H1 (cell line): ENCODE measurements around the gene KRT75. TPM values are rescaled to one million over a fixed set of nuclear protein-coding genes. Genes with fewer than 3 reads are reported as not detected.

Experiments used
- CTCF ChIA-PET: fragments of 300-600 bp; sonication (Branson Sonifier 250); formaldehyde crosslinking; loops from one replicate; lab custom pipeline; 2021; ENCODE audit not compliant: partially characterized antibody; lab: Charles Lee
- POLR2A ChIA-PET: fragments of 300-600 bp; sonication (Branson Sonifier 250); formaldehyde crosslinking; loops from one replicate; lab custom pipeline; 2021; ENCODE audit warnings: inconsistent platforms; ENCODE audit not compliant: partially characterized antibody; lab: Charles Lee
- DNase-seq, 2 experiments: peaks; one replicate each; pipeline versions ENCODE4 v3.0.0 to v3.0.0-alpha.2; 2010 to 2022; ENCODE audit warnings: low spot score in 2 of 2, low read depth in 1 of 2, mixed read lengths in 1 of 2
- FAIRE-seq: peaks from 2 replicates; lab custom pipeline; 2011; peaks lifted over from hg19 to GRCh38; lab: Jason Lieb, UNC
- H2AFZ ChIP-seq: 2 replicates; pipeline ENCODE4 v1.8.1; 2012; ENCODE audit warnings: low read length, inconsistent platforms
- H2AK5ac ChIP-seq: 2 replicates; pipeline ENCODE4 v1.6.1; 2013; ENCODE audit warnings: low read depth, low read length
- H2BK120ac ChIP-seq: replicated peaks from 2 replicates; pipeline ENCODE3; 2013; ENCODE audit warnings: low read depth, low read length, inconsistent platforms
- H2BK12ac ChIP-seq: 2 replicates; pipeline ENCODE4 v1.6.1; 2013; ENCODE audit warnings: low read depth, low read length
- H2BK15ac ChIP-seq: 2 replicates; pipeline ENCODE4 v1.6.1; 2013; ENCODE audit warnings: low read length
- H2BK20ac ChIP-seq: 2 replicates; pipeline ENCODE4 v1.6.1; 2013; ENCODE audit warnings: low read length
- H2BK5ac ChIP-seq: 2 replicates; pipeline ENCODE4 v1.6.1; 2013; ENCODE audit warnings: low read depth, low read length
- H3K14ac ChIP-seq: 2 replicates; pipeline ENCODE4 v1.6.1; 2013; ENCODE audit warnings: inconsistent platforms; ENCODE audit not compliant: insufficient read length
- H3K18ac ChIP-seq: 2 replicates; pipeline ENCODE4 v1.6.1; 2013; ENCODE audit warnings: low read length; ENCODE audit errors: extremely low read depth
- H3K23ac ChIP-seq: 2 replicates; pipeline ENCODE4 v1.6.1; 2013; ENCODE audit warnings: inconsistent platforms; ENCODE audit not compliant: insufficient read length
- H3K23me2 ChIP-seq: 2 replicates; pipeline ENCODE4 v1.6.1; 2013; ENCODE audit warnings: low read depth, low read length
- H3K27ac ChIP-seq: 2 replicates; pipeline ENCODE4 v1.6.1; 2011; ENCODE audit warnings: low read depth, low read length, inconsistent platforms
- H3K27me3 ChIP-seq, 4 experiments: replicated peaks in 1 of 4; 1 replicate in 1 of 4; 2 replicates in 3 of 4; pipeline versions ENCODE4 v1.6.1 to v1.8.1; 2011 to 2013; ENCODE audit warnings: low read length in 3 of 4, mild to moderate bottlenecking in 3 of 4, inconsistent platforms in 2 of 4, mixed read lengths in 2 of 4, moderate library complexity in 1 of 4; ENCODE audit not compliant: control insufficient read depth in 3 of 4, insufficient read depth in 3 of 4; ENCODE audit errors: extremely low read depth in 1 of 4
- H3K36me3 ChIP-seq, 4 experiments: 2 replicates each; pipeline versions ENCODE4 v1.6.1 to v1.8.1; 2011 to 2013; ENCODE audit warnings: mild to moderate bottlenecking in 4 of 4, low read length in 3 of 4, moderate library complexity in 2 of 4, control low read depth in 1 of 4, inconsistent platforms in 1 of 4; ENCODE audit not compliant: insufficient read depth in 4 of 4, control insufficient read depth in 2 of 4
- H3K4ac ChIP-seq: replicated peaks from 2 replicates; pipeline ENCODE3; 2013; ENCODE audit warnings: low read length, low read depth, mixed read lengths, inconsistent platforms; ENCODE audit not compliant: insufficient read length
- H3K4me1 ChIP-seq, 4 experiments: replicated peaks in 1 of 4; 1 replicate in 1 of 4; 2 replicates in 3 of 4; pipeline versions ENCODE4 v1.6.1 to v1.8.1; 2011 to 2013; ENCODE audit warnings: low read length in 3 of 4, inconsistent platforms in 2 of 4, mixed read lengths in 1 of 4; ENCODE audit not compliant: insufficient read depth in 4 of 4, control insufficient read depth in 3 of 4
- H3K4me2 ChIP-seq, 2 experiments: 2 replicates each; pipeline versions ENCODE4 v1.6.1 to v1.8.1; 2011 to 2013; ENCODE audit warnings: low read depth in 2 of 2, low read length in 2 of 2, control low read depth in 1 of 2, inconsistent platforms in 1 of 2, mild to moderate bottlenecking in 1 of 2; ENCODE audit not compliant: insufficient read depth in 1 of 2
- H3K4me3 ChIP-seq, 4 experiments: fragments of 200-600, 300-600 bp in 1 of 4; sonication (generic), shearing (Covaris generic), sonication (Bioruptor Twin) in 1 of 4; 2 replicates each; pipeline versions ENCODE4 v1.5.1 to v1.8.1; 2011 to 2016; ENCODE audit warnings: low read length in 4 of 4, low read depth in 3 of 4, control low read depth in 2 of 4, inconsistent platforms in 2 of 4, mild to moderate bottlenecking in 2 of 4, mixed read lengths in 1 of 4, moderate library complexity in 1 of 4; ENCODE audit not compliant: insufficient read depth in 2 of 4; ENCODE audit errors: extremely low read depth in 1 of 4
- H3K56ac ChIP-seq: replicated peaks from 2 replicates; pipeline ENCODE3; 2013; ENCODE audit warnings: low read depth, mild to moderate bottlenecking, mixed read lengths, low read length, inconsistent platforms; ENCODE audit not compliant: insufficient read length
- H3K79me1 ChIP-seq: 2 replicates; pipeline ENCODE4 v1.6.1; 2013; ENCODE audit warnings: low read depth, low read length, control low read depth
- H3K79me2 ChIP-seq, 2 experiments: 2 replicates each; pipeline versions ENCODE4 v1.6.1 to v1.8.1; 2012 to 2013; ENCODE audit warnings: low read length in 2 of 2, mild to moderate bottlenecking in 2 of 2, inconsistent platforms in 1 of 2; ENCODE audit not compliant: insufficient read depth in 2 of 2, control insufficient read depth in 1 of 2
- H3K9ac ChIP-seq, 4 experiments: replicated peaks in 1 of 4; 1 replicate in 1 of 4; 2 replicates in 3 of 4; pipeline versions ENCODE4 v1.6.1 to v1.8.1; 2011 to 2013; ENCODE audit warnings: low read depth in 3 of 4, low read length in 3 of 4, control low read depth in 2 of 4, mild to moderate bottlenecking in 2 of 4, moderate library complexity in 2 of 4, inconsistent platforms in 1 of 4; ENCODE audit errors: extremely low read depth in 1 of 4
- H3K9me3 ChIP-seq, 2 experiments: 2 replicates each; pipeline versions ENCODE4 v1.6.1 to v1.8.1; 2012 to 2013; ENCODE audit warnings: mild to moderate bottlenecking in 2 of 2, moderate library complexity in 2 of 2, control low read depth in 1 of 2, inconsistent platforms in 1 of 2, low read depth in 1 of 2, low read length in 1 of 2, mixed read lengths in 1 of 2; ENCODE audit not compliant: insufficient read depth in 2 of 2
- H4K20me1 ChIP-seq, 2 experiments: replicated peaks in 1 of 2; 2 replicates each; pipeline versions ENCODE3 to v1.8.1; 2011 to 2013; ENCODE audit warnings: inconsistent platforms in 2 of 2, low read length in 2 of 2, mild to moderate bottlenecking in 1 of 2; ENCODE audit not compliant: insufficient read depth in 2 of 2, control insufficient read depth in 1 of 2
- H4K5ac ChIP-seq: 2 replicates; pipeline ENCODE4 v1.6.1; 2013; ENCODE audit warnings: low read length, low read depth, mixed read lengths, inconsistent platforms; ENCODE audit not compliant: insufficient read length
- H4K8ac ChIP-seq: 2 replicates; pipeline ENCODE4 v1.8.0; 2013; ENCODE audit warnings: mild to moderate bottlenecking, moderate library complexity, low read length, inconsistent platforms; ENCODE audit not compliant: insufficient read depth; ENCODE audit errors: extremely low read depth
- H4K91ac ChIP-seq: replicated peaks from 2 replicates; pipeline ENCODE3; 2013; ENCODE audit warnings: low read length, mixed read lengths, inconsistent platforms; ENCODE audit not compliant: insufficient read length
- BRCA1 ChIP-seq: IDR thresholded peaks from 2 replicates; pipeline ENCODE4 v1.6.1; 2012; ENCODE audit warnings: low read depth, low read length, improper control_type of control experiment
- GABPA ChIP-seq: IDR thresholded peaks from 2 replicates; pipeline ENCODE4 v1.6.1; 2011; ENCODE audit warnings: mild to moderate bottlenecking, low read length, moderate library complexity, borderline replicate concordance; ENCODE audit not compliant: insufficient read depth
- JUND ChIP-seq: IDR thresholded peaks from 2 replicates; pipeline ENCODE4 v1.6.1; 2011; ENCODE audit warnings: mild to moderate bottlenecking, improper control_type of control experiment, low read length
- ZNF274 ChIP-seq: IDR thresholded peaks from 2 replicates; pipeline ENCODE4 v1.7.0; 2012; ENCODE audit warnings: low read length, borderline replicate concordance; ENCODE audit errors: extremely low read depth
- WGBS, 2 experiments: shearing (Covaris generic) in 1 of 2; methylation state at CpG; one replicate each; pipeline versions ENCODE4 v1.1.6 to v1.1.7; 2013 to 2015; ENCODE audit warnings: low lambda C conversion rate in 2 of 2, mixed read lengths in 2 of 2, inconsistent platforms in 1 of 2, low coverage in 1 of 2, missing lambda C conversion rate in 1 of 2; ENCODE audit not compliant: insufficient replicate concordance in 2 of 2, insufficient coverage in 1 of 2, insufficient read length in 1 of 2; ENCODE audit errors: extremely low coverage in 1 of 2, missing lambda C conversion rate in 1 of 2; 5-methylcytosine and 5-hydroxymethylcytosine counted together
- polyA plus RNA-seq, 7 experiments: library from polyadenylated mRNA; depleted of rRNA in 3 of 7; stranded (reverse) in 5 of 7; unstranded in 2 of 7; fragments of >200 nt in 5 of 7; fragments of 200-250 nt in 2 of 7; gene quantifications; 1 replicate in 5 of 7; 2 replicates in 1 of 7; 4 replicates in 1 of 7; pipeline versions ENCODE4 v1.2.1 to v1.2.3, GENCODE V29; 2011 to 2013; ENCODE audit warnings: missing spikeins in 2 of 7, mixed read lengths in 2 of 7
- total RNA-seq: library from RNA; stranded (reverse); fragmentation: NEBNext Ultra II Directional; extraction: Animal tissue kit (Norgen Biotek cat#: 25700); gene quantifications from 2 replicates; pipeline ENCODE4 v1.2.1, GENCODE V29; 2021

The KRT75 gene
- total and polyA plus RNA-seq, 2 of the 8 experiments (the other 6 are each of a cell fraction or from before 2014, with no cell fraction given): not detected

- Histone ChIP-seq H3K4me2 (no peak overlapping the region), H3K9me3 (peaks cover 5 to 6% of the 10 kb centered on the region in 2 experiments; a peak in 3 of 4 replicates), H3K18ac (no peak overlapping the region), H2BK5ac (no peak overlapping the region), H3K4ac (no peak overlapping the region), H2AFZ (no peak overlapping the region), H2BK120ac (no peak overlapping the region), H2BK15ac (no peak overlapping the region), H3K79me1 (no peaks in the 10 kb centered on the region), H4K20me1 (no peaks in the 10 kb centered on the region), H3K4me3 (no peak overlapping the region), H3K56ac (no peak overlapping the region), H3K79me2 (no peaks in the 10 kb centered on the region), H3K9ac (no peak overlapping the region), H3K4me1 (peaks cover 0 to 4% (median 2%) of the 10 kb centered on the region in 4 experiments; a peak in 3 of 7 replicates), H4K5ac (no peak overlapping the region), H3K23ac (no peak overlapping the region), H3K14ac (no peak overlapping the region), H3K36me3 (no peaks in the 10 kb centered on the region), H4K91ac (no peak overlapping the region), H4K8ac (no peak overlapping the region), H2BK20ac (no peak overlapping the region), H2AK5ac (no peak overlapping the region), H3K27me3 (no peaks in the 10 kb centered on the region), H2BK12ac (no peak overlapping the region), H3K23me2 (no peaks in the 10 kb centered on the region), H3K27ac (no peak overlapping the region)
- FAIRE-seq (no peak), DNase-seq (no peak)
- ChIA-PET CTCF (interaction anchor here (0.8 to 1.1 kb wide), 3 partner anchors 15 to 534 kb away, joined by 3 to 4 read pairs (median 4); no protein-coding TSS in a partner anchor), POLR2A (no interaction called here)
- 91% methylated on average over 6 of the region's 6 CpGs; no CpG with 5 or more reads in 1 of the 2 experiments for WGBS, 2 experiments
- TF ChIP-seq JUND (no peak), ZNF274 (no peak), GABPA (no peak), BRCA1 (no peak)
Measured at GRCh38 chr12:52446367-52447045, 12.3 kb upstream of the KRT75 start.
